ENCODE measurements around the gene HMX1. TPM values are rescaled to one million over a fixed set of nuclear protein-coding genes. Genes with fewer than 3 reads are reported as not detected.

HMX1 gene
- total and polyA plus RNA-seq, 2 experiments from 2014 or later, result not detected

GRCh38 chr4:8820178-8821102, 51.2 kb downstream of the HMX1 start:
- no peak overlapping the region for H3K4me3 ChIP-seq
- in situ Hi-C loops (cut with MboI), result no loop called here
- H3F3A ChIP-seq (ENCODE audit: insufficient read depth), result no peaks in the 10 kb centered on the region
- H3K4me2 ChIP-seq (ENCODE audit: unreplicated experiment), result no peak overlapping the region
- no peaks in the 10 kb centered on the region; the same call in 1 of the 2 replicates for H3K27me3 ChIP-seq (replicated peaks; ENCODE audit: insufficient read depth)
- DNase-seq, result no peak
- H3K79me2 ChIP-seq (ENCODE audit: insufficient read depth), result no peaks in the 10 kb centered on the region
- no peak overlapping the region for H2AFZ ChIP-seq
- H3K4me1 ChIP-seq (ENCODE audit: insufficient read depth), result no peaks in the 10 kb centered on the region
- no peak overlapping the region for H3K9ac ChIP-seq
- H4K20me1 ChIP-seq (ENCODE audit: insufficient read depth), result no peaks in the 10 kb centered on the region
- no peaks in the 10 kb centered on the region for H3K9me2 ChIP-seq (ENCODE audit: insufficient read depth)
- H3K27ac ChIP-seq, result no peak overlapping the region
- WGBS, 2 experiments (ENCODE audit: low coverage in 1 of 2, low lambda C conversion rate in 2 of 2, missing lambda C conversion rate in 2 of 2), result 65 to 67% methylated on average over 26 to 30 of the region's 30 CpGs
- no peak for TF ChIP-seq EZH2phosphoT487 (IDR thresholded peaks at IDR 0.05; ENCODE audit: insufficient read depth, low read depth)
- no peak for TF ChIP-seq EZH2 (IDR thresholded peaks at IDR 0.05; ENCODE audit: insufficient read depth, poor library complexity, severe bottlenecking)
- no peaks in the 10 kb centered on the region for H3K9me3 ChIP-seq (ENCODE audit: low read depth)
- H3K36me3 ChIP-seq (ENCODE audit: low read depth), result no peaks in the 10 kb centered on the region

DNA sequence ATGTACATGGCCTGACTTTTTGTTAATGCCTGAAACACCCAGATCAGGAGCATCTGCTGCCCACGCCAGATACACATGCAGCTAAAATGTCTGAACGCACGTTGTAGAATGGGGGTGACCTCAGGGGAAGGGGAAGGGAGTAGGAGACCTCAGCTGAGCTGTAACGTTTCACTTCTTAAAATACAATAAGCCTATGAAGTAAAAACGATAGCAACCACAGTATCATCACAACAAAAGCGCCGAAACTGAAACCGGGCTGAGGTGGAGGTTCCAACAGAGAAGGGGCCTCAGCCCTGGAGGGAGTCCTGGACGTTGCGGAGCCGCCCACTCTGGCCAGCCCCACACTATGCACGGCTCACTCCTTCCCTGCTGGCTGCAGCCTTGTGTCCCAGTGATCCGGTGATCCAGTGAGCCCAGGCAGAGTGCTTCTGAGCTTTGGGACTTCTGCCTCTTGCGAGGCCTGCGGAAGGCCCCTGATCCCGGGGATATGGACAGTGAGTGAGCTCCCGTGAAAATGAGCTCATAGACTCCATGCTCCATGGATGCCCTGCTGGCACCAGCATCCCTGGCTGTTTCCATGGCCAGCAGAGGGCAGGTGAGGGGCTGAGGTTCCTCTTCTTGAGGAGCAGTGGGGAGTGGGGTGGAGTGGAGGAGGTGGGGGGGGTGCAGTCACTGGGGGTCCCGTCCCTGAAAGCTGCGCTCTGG, 52.0 kb downstream of the HMX1 start:
- H3K9me2 ChIP-seq (ENCODE audit: insufficient read depth), result no peaks in the 10 kb centered on the region
- H3K4me2 ChIP-seq (ENCODE audit: unreplicated experiment), result no peak overlapping the region
- H3K4me3 ChIP-seq, result no peak overlapping the region
- H3K79me2 ChIP-seq (ENCODE audit: insufficient read depth), result no peaks in the 10 kb centered on the region
- H3K9me3 ChIP-seq (ENCODE audit: low read depth), result no peaks in the 10 kb centered on the region
- no peaks in the 10 kb centered on the region; the same call in 1 of the 2 replicates for H3K27me3 ChIP-seq (replicated peaks; ENCODE audit: insufficient read depth)
- H3F3A ChIP-seq (ENCODE audit: insufficient read depth), result no peaks in the 10 kb centered on the region
- TF ChIP-seq EZH2 (IDR thresholded peaks at IDR 0.05; ENCODE audit: insufficient read depth, poor library complexity, severe bottlenecking) (no peak), EZH2phosphoT487 (IDR thresholded peaks at IDR 0.05; ENCODE audit: insufficient read depth, low read depth) (no peak)
- H4K20me1 ChIP-seq (ENCODE audit: insufficient read depth), result no peaks in the 10 kb centered on the region
- no peaks in the 10 kb centered on the region for H3K4me1 ChIP-seq (ENCODE audit: insufficient read depth)
- DNase-seq, result no peak
- no peak overlapping the region for H2AFZ ChIP-seq
- 12 to 20% methylated on average over 17 to 19 of the region's 19 CpGs for WGBS, 2 experiments (ENCODE audit: low coverage in 1 of 2, low lambda C conversion rate in 2 of 2, missing lambda C conversion rate in 2 of 2)
- in situ Hi-C loops (cut with MboI), result no loop called here
- no peaks in the 10 kb centered on the region for H3K36me3 ChIP-seq (ENCODE audit: low read depth)
- H3K27ac ChIP-seq, result no peak overlapping the region
- H3K9ac ChIP-seq, result no peak overlapping the region

DNA sequence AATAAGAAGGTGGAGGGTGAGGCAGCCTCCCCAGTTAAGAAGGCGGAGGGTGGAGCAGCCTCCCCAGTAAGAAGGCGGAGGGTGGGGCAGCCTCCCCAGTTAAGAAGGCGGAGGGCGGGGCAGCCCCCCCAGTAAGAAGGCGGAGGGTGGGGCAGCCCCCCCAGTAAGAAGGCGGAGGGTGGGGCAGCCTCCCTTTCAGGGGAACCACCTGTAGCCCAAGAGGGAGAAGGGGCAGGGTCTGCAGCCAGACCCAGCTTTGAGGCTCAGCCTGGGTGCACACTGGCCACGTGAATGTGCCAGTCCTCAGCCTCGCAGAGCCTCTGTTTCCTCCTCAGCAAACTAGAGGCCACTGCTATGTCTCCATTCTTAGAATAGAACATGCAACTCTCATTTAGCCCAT, 52.6 kb downstream of the HMX1 start:
- Histone ChIP-seq H3F3A (ENCODE audit: insufficient read depth) (no peaks in the 10 kb centered on the region), H3K27me3 (replicated peaks; ENCODE audit: insufficient read depth) (no peaks in the 10 kb centered on the region; the same call in 1 of the 2 replicates), H3K4me1 (ENCODE audit: insufficient read depth) (no peaks in the 10 kb centered on the region), H3K4me2 (ENCODE audit: unreplicated experiment) (no peak overlapping the region), H3K9ac (no peak overlapping the region), H3K27ac (no peak overlapping the region), H3K79me2 (ENCODE audit: insufficient read depth) (no peaks in the 10 kb centered on the region), H2AFZ (no peak overlapping the region), H3K9me2 (ENCODE audit: insufficient read depth) (no peaks in the 10 kb centered on the region), H3K9me3 (ENCODE audit: low read depth) (no peaks in the 10 kb centered on the region), H4K20me1 (ENCODE audit: insufficient read depth) (no peaks in the 10 kb centered on the region), H3K36me3 (ENCODE audit: low read depth) (no peaks in the 10 kb centered on the region), H3K4me3 (no peak overlapping the region)
- WGBS, 2 experiments (ENCODE audit: low coverage in 1 of 2, low lambda C conversion rate in 2 of 2, missing lambda C conversion rate in 2 of 2), result 0 to 35% methylated on average over 1 to 8 of the region's 8 CpGs
- in situ Hi-C loops (cut with MboI), result no loop called here
- no peak for DNase-seq
- TF ChIP-seq EZH2 (IDR thresholded peaks at IDR 0.05; ENCODE audit: insufficient read depth, poor library complexity, severe bottlenecking) (no peak), EZH2phosphoT487 (IDR thresholded peaks at IDR 0.05; ENCODE audit: insufficient read depth, low read depth) (no peak)

GRCh38 chr4:8818063-8818881, 53.4 kb downstream of the HMX1 start:
- DNase-seq, result no peak
- no peaks in the 10 kb centered on the region for H4K20me1 ChIP-seq (ENCODE audit: insufficient read depth)
- H3K9me2 ChIP-seq (ENCODE audit: insufficient read depth), result no peaks in the 10 kb centered on the region
- H3K79me2 ChIP-seq (ENCODE audit: insufficient read depth), result no peaks in the 10 kb centered on the region
- H3K27ac ChIP-seq, result no peak overlapping the region
- 36 to 48% methylated on average over 11 of the region's 11 CpGs for WGBS, 2 experiments (ENCODE audit: low coverage in 1 of 2, low lambda C conversion rate in 2 of 2, missing lambda C conversion rate in 2 of 2)
- H3K4me3 ChIP-seq, result no peak overlapping the region
- no peaks in the 10 kb centered on the region for H3F3A ChIP-seq (ENCODE audit: insufficient read depth)
- H3K36me3 ChIP-seq (ENCODE audit: low read depth), result no peaks in the 10 kb centered on the region
- no peaks in the 10 kb centered on the region for H3K4me1 ChIP-seq (ENCODE audit: insufficient read depth)
- H2AFZ ChIP-seq, result no peak overlapping the region
- in situ Hi-C loops (cut with MboI), result no loop called here
- TF ChIP-seq EZH2phosphoT487 (IDR thresholded peaks at IDR 0.05; ENCODE audit: insufficient read depth, low read depth), result no peak
- no peak for TF ChIP-seq EZH2 (IDR thresholded peaks at IDR 0.05; ENCODE audit: insufficient read depth, poor library complexity, severe bottlenecking)
- no peaks in the 10 kb centered on the region; the same call in 1 of the 2 replicates for H3K27me3 ChIP-seq (replicated peaks; ENCODE audit: insufficient read depth)
- no peak overlapping the region for H3K9ac ChIP-seq
- no peak overlapping the region for H3K4me2 ChIP-seq (ENCODE audit: unreplicated experiment)
- H3K9me3 ChIP-seq (ENCODE audit: low read depth), result no peaks in the 10 kb centered on the region
